Pancreas (tissue), 10 donors: ENCODE results near the gene MAN1A1. TPM values are rescaled to one million over a fixed set of nuclear protein-coding genes. Genes with fewer than 3 reads are reported as not detected.
A peak's percentile ranks its signal among the peaks of the same experiment; 100 is the strongest.

ENCODE experiments used
- ATAC-seq, 4 donors: fragments of 200-7000 bp; cut with Tn5 transposase; one replicate each; pipeline versions ENCODE4 v1.8.0 to v1.9.1; 2020; ENCODE audit warnings: mild to moderate bottlenecking in 4 of 4, moderate library complexity in 4 of 4
- DNase-seq, 6 donors: peaks; one replicate each; pipeline ENCODE4 v3.0.0-alpha.2; 2020
- FAIRE-seq: peaks from 2 replicates; lab custom pipeline; 2012; peaks lifted over from hg19 to GRCh38; lab: Jason Lieb, UNC
- H3K27ac ChIP-seq, 4 donors: fragments of 200-600 bp; sonication (generic); 1 replicate in 3 of 4; 2 replicates in 1 of 4; pipeline versions ENCODE4 v1.5.0 to v1.8.0; 2020
- H3K27me3 ChIP-seq, 4 donors: fragments of 200-600 bp; one replicate each; pipeline ENCODE4 v1.8.0; 2021
- H3K36me3 ChIP-seq, 3 donors: fragments of 200-600 bp; sonication (generic) in 1 of 3; one replicate each; pipeline versions ENCODE4 v1.5.0 to v1.8.0; 2020 to 2021
- H3K4me1 ChIP-seq, 3 donors: fragments of 200-600 bp; one replicate each; pipeline ENCODE4 v1.8.0; 2021
- H3K4me3 ChIP-seq, 4 donors: fragments of 200-600 bp; sonication (generic) in 2 of 4; one replicate each; pipeline versions ENCODE4 v1.5.0 to v1.8.0; 2020 to 2021
- H3K9me3 ChIP-seq, 4 donors: fragments of 200-600 bp; one replicate each; pipeline ENCODE4 v1.8.0; 2021
- WGBS, 2 donors: extraction: QIAGEN DNeasy Blood & Tissue Kit; methylation state at CpG; one replicate each; pipeline ENCODE4 v1.1.7; 2013; 5-methylcytosine and 5-hydroxymethylcytosine counted together
- intact Hi-C, 3 donors: fragments of 100-400 bp; cut with DNase I; formaldehyde crosslinking; loops; one replicate each; pipeline versions ENCODE4 v1.11.1 to v1.14.2; 2022
- polyA plus RNA-seq, 2 donors: library from polyadenylated mRNA; stranded (reverse); fragments of 200-250 nt; gene quantifications; one replicate each; pipeline ENCODE4 v1.2.3, GENCODE V29; 2013
- total RNA-seq, 6 donors: library from RNA; stranded (reverse); fragmentation: NEBNext Ultra II Directional in 4 of 6; extraction: Animal tissue kit (Norgen Biotek cat#: 25700) in 4 of 6; gene quantifications; one replicate each; pipeline versions ENCODE4 v1.2.1 to v1.2.4, GENCODE V29; 2021 to 2023
- TF ChIP-seq, protein P1 (sequence below), 4 donors: fragments of 200-600 bp; sonication (generic) in 3 of 4; IDR thresholded peaks; one replicate each; pipeline versions ENCODE4 v1.5.0 to v1.8.0; 2021; ENCODE audit warnings: antibody characterized with exemption in 4 of 4
- donor health status: healthy with polysubstance abuse.
- donor health status: DM: no; HTN: no; CAD: no; lungs with moderate emphysema.
- donor health status: DM: no; HTN: no; CAD: no.
- donor health status: control.
- donor health status: control.
- donor health status: Bipolar disorder and iron deficiency.
- donor health status: DM: yes; HTN: yes; CAD: no.
- donor health status: DM: no; HTN: no; CAD: no.
- donor health status: DM: no; HTN: no; CAD: no.
- donor health status: DM: yes; HTN: yes; CAD: no.

Gene MAN1A1
- total and polyA plus RNA-seq, 8 donors = 11.7 to 86.1 (median 30.7) TPM

DNA sequence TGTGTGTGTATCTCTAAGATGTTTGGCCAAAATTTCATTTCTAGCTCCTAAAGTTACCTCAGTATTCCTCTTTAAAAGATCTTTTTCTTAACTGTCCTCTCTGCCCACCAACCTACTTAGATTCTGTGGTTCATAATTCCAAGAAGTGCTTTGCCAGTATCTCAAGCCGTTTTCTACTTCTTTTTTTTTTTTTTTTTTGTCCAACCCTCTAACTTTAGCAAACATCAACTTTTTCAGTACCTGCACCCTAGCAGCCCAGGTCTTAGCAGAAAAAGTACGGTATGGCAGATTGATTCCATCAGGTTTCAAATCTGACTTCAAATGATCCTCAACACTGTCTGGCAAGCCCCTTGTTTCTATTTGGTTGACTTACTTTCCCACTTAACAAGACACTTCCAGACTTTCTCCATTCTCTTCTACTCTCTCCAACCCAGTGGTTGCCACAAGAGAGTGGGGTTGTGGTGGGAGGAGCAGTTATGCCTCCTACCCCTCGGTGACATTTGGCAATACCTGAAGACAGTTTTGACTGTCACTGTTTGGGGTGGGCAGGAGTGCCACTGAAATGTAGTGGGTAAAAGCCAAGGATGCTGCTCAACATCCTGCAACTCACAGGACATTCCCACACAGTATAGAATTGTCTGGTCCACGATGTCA, 10.8 kb upstream of the MAN1A1 start:
- TF ChIP-seq, protein P1, sequence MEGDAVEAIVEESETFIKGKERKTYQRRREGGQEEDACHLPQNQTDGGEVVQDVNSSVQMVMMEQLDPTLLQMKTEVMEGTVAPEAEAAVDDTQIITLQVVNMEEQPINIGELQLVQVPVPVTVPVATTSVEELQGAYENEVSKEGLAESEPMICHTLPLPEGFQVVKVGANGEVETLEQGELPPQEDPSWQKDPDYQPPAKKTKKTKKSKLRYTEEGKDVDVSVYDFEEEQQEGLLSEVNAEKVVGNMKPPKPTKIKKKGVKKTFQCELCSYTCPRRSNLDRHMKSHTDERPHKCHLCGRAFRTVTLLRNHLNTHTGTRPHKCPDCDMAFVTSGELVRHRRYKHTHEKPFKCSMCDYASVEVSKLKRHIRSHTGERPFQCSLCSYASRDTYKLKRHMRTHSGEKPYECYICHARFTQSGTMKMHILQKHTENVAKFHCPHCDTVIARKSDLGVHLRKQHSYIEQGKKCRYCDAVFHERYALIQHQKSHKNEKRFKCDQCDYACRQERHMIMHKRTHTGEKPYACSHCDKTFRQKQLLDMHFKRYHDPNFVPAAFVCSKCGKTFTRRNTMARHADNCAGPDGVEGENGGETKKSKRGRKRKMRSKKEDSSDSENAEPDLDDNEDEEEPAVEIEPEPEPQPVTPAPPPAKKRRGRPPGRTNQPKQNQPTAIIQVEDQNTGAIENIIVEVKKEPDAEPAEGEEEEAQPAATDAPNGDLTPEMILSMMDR (IDR thresholded peaks at IDR 0.05) = no peak
- H3K27ac ChIP-seq = no peak overlapping the region

DNA sequence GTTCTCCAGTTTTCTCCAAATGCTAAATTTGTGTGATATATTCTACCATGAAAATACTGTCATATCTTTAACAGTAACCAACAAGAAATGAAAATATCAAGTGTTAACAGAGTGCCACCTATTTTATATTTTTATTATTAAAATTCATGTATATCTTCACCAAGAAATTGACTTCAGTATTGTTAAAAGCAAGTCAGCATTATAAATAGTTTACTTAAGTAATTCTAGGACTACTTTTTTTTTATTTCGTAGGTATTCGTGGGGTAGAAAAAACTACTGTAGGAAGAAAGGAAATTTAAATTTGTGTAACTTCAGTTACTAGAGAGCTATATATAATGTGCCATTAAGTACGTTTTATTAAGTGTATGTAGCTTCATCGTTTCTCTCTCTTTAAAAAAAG, 6.3 kb upstream of the MAN1A1 start:
- Histone ChIP-seq H3K36me3 (no peaks in the 10 kb centered on the region), H3K27me3 (no peaks in the 10 kb centered on the region), H3K27ac (peak overlapping the region in 1 of 4 donors; percentile 10), H3K9me3 (no peaks in the 10 kb centered on the region), H3K4me1 (peaks cover 0 to 14% (median 13%) of the 10 kb centered on the region in 3 donors), H3K4me3 (no peak overlapping the region)
- WGBS, 2 donors = 96% methylated on average over 4 of the region's 4 CpGs
- no peak for DNase-seq
- TF ChIP-seq, protein P1 (IDR thresholded peaks at IDR 0.05) = no peak
- ATAC-seq = no peak
- intact Hi-C loops = no loop called here
- FAIRE-seq = no peak

More for the DNA sequence above, 10.8 kb upstream of the MAN1A1 start:
- ATAC-seq (no peak), DNase-seq (no peak), FAIRE-seq (no peak)
- intact Hi-C loops = no loop called here
- no peaks in the 10 kb centered on the region for H3K9me3 ChIP-seq
- WGBS, 2 donors = 86 to 91% methylated on average over 4 of the region's 4 CpGs
- H3K36me3 ChIP-seq = no peaks in the 10 kb centered on the region
- no peak overlapping the region for H3K4me3 ChIP-seq
- no peaks in the 10 kb centered on the region for H3K27me3 ChIP-seq
- H3K4me1 ChIP-seq = peaks cover 0 to 5% (median 0%) of the 10 kb centered on the region in 3 donors

DNA sequence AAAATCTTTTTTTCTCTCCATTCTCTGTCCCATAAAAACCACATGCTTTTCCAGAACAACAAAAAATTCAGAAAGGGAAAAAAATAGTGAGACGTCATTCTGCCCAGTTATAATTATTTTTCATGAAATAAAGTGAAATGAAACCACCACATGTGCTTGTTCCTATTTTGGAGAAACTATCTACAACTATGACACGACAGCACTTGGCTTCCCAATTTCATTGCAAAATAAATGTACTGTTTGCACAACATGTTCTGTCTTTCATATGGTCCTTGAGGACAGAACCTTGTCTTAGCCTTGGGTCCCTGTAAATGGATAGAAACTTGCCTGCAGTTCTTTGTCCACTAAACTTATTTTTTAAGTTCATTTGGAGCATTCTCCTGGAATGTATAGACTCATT, 5.6 kb upstream of the MAN1A1 start:
- ATAC-seq (peak in 3 of 4 donors; percentile 16 to 45 (median 34)), DNase-seq (no peak), FAIRE-seq (peak; percentile 17)
- H3K36me3 ChIP-seq = no peaks in the 10 kb centered on the region
- TF ChIP-seq, protein P1 (IDR thresholded peaks at IDR 0.05) = no peak
- H3K9me3 ChIP-seq = no peaks in the 10 kb centered on the region
- no peaks in the 10 kb centered on the region for H3K27me3 ChIP-seq
- 57 to 60% methylated on average over 2 of the region's 2 CpGs for WGBS, 2 donors
- H3K4me1 ChIP-seq = peaks cover 0 to 14% (median 13%) of the 10 kb centered on the region in 3 donors
- peak overlapping the region in 1 of 4 donors; percentile 10 for H3K27ac ChIP-seq
- no peak overlapping the region for H3K4me3 ChIP-seq
- intact Hi-C loops = no loop called here

DNA sequence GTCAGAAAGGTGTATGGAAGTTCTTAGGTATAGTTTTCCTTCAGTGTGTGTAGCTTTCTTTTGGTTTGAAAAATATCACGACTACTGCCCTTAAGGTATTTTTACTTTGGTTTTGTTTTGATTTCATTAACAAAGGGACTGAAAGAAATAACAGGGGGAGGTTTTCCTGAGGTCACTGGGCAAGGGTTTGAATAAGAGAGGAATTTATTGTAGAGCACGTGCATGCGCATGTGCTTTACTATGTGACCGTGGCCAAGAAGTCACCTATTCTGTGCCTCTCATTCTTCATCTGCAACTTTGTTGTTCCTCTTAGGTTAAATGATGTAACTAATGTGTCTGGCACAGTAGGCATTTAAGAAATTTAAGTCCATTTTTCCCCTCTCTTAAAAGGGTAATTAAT, 4.1 kb upstream of the MAN1A1 start:
- Histone ChIP-seq H3K4me3 (no peak overlapping the region), H3K36me3 (no peaks in the 10 kb centered on the region), H3K27me3 (no peaks in the 10 kb centered on the region), H3K9me3 (no peaks in the 10 kb centered on the region), H3K27ac (no peak overlapping the region), H3K4me1 (peaks cover 0 to 14% (median 13%) of the 10 kb centered on the region in 3 donors)
- 91 to 96% methylated on average over 4 of the region's 4 CpGs for WGBS, 2 donors
- DNase-seq = no peak
- ATAC-seq = no peak
- intact Hi-C loops = no loop called here
- TF ChIP-seq, protein P1 (IDR thresholded peaks at IDR 0.05) = no peak
- no peak for FAIRE-seq

DNA sequence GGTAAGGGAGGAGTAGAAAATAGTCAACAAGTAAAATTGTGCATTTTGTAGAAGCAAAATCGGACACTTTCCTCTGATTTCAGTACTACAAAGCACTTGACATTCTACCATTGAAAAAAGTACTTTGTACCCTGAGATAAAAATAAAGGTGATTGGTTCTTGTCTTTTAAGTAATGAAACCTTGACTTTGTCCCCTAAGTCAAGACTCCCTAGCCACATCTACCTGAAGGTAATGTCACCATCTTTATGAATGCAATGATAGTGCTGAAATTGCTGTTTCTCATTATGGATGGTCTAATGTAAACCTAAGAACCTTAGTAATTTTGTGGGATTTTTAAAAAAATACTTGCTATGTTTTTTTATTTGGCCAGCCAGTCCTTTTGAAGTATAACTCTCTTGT, 2.4 kb upstream of the MAN1A1 start:
- Histone ChIP-seq H3K27me3 (no peaks in the 10 kb centered on the region), H3K4me1 (peaks cover 0 to 14% (median 13%) of the 10 kb centered on the region in 3 donors), H3K4me3 (peak overlapping the region in 1 of 4 donors; percentile 90), H3K27ac (no peak overlapping the region), H3K9me3 (no peaks in the 10 kb centered on the region), H3K36me3 (no peaks in the 10 kb centered on the region)
- no peak for DNase-seq
- FAIRE-seq = no peak
- intact Hi-C loops = no loop called here
- ATAC-seq = no peak
- TF ChIP-seq, protein P1 (IDR thresholded peaks at IDR 0.05) = no peak
- WGBS, 2 donors = 46 to 76% methylated on average over 1 of the region's 1 CpG
